Activated CD8-positive, alpha-beta memory T cell treated with anti-CD3 and anti-CD28 coated beads, Interleukin-2, amount 50 U/mL, for 1 hour (primary cell): ENCODE results near the gene CHST3.

ENCODE experiments used
- DNase-seq: peaks from one replicate; pipeline ENCODE4 v3.0.0-alpha.2; 2020; ENCODE audit errors: extremely low read depth

The CHST3 gene

GRCh38 chr10:72011468-72011867, 47.3 kb downstream of the CHST3 start:
- no peak for DNase-seq

GRCh38 chr10:72011976-72012512, 47.8 kb downstream of the CHST3 start:
- no peak for DNase-seq

- no peak for DNase-seq
Measured at GRCh38 chr10:72012796-72013195, 48.6 kb downstream of the CHST3 start.

- DNase-seq, result no peak
Measured at GRCh38 chr10:72013202-72013945, 49.2 kb downstream of the CHST3 start.

- no peak for DNase-seq
Measured at GRCh38 chr10:72014197-72014596, 50.0 kb downstream of the CHST3 start.

GRCh38 chr10:72014785-72015480, 50.7 kb downstream of the CHST3 start:
- no peak for DNase-seq

GRCh38 chr10:72015841-72016240, 51.6 kb downstream of the CHST3 start:
- no peak for DNase-seq

GRCh38 chr10:72016608-72017300, 52.6 kb downstream of the CHST3 start:
- no peak for DNase-seq

- DNase-seq, result no peak
Measured at GRCh38 chr10:72019085-72019876, 55.1 kb downstream of the CHST3 start.

- no peak for DNase-seq
Measured at GRCh38 chr10:72020914-72021809, 57.0 kb downstream of the CHST3 start.

- DNase-seq, result no peak
Measured at GRCh38 chr10:72022228-72022627, 58.0 kb downstream of the CHST3 start.

GRCh38 chr10:72024596-72024995, 60.4 kb downstream of the CHST3 start:
- DNase-seq, result no peak

GRCh38 chr10:72025400-72025799, 61.2 kb downstream of the CHST3 start:
- DNase-seq, result no peak

GRCh38 chr10:72025832-72026231, 61.6 kb downstream of the CHST3 start:
- no peak for DNase-seq

GRCh38 chr10:72026278-72027111, 62.3 kb downstream of the CHST3 start:
- DNase-seq, result no peak

GRCh38 chr10:72027498-72027897, 63.3 kb downstream of the CHST3 start:
- DNase-seq, result no peak

- no peak for DNase-seq
Measured at GRCh38 chr10:72029414-72029813, 65.2 kb downstream of the CHST3 start.

- no peak for DNase-seq
Measured at GRCh38 chr10:72030762-72031543, 66.8 kb downstream of the CHST3 start.

GRCh38 chr10:72031706-72032105, 67.5 kb downstream of the CHST3 start:
- no peak for DNase-seq
